HepG2 (cell line): ENCODE results near the gene ACER3. TPM values are rescaled to one million over a fixed set of nuclear protein-coding genes. Genes with fewer than 3 reads are reported as not detected.

Source experiments
- ATAC-seq: fragments of 200-7000 bp; cut with Tn5 transposase; 3 replicates; pipeline ENCODE4 v1.9.1; 2020; ENCODE audit warnings: mild to moderate bottlenecking, moderate library complexity
- BruUV-seq: library from RNA; stranded (reverse); fragments of 400-500 nt; replicated peaks from 2 replicates; lab custom pipeline; 2021; lab: Mats Ljungman, UMichigan
- CTCF ChIA-PET: fragments of 300-600 bp; formaldehyde crosslinking; extraction: SDS; loops from one replicate; lab custom pipeline; 2021; ENCODE audit warnings: low total read pairs, inconsistent platforms, low intra/inter-chr PET ratio; lab: Yijun Ruan, JAX
- POLR2A ChIA-PET: fragments of 350-600 bp; sonication (Branson Sonifier 250); formaldehyde crosslinking; loops from one replicate; lab custom pipeline; 2020; ENCODE audit warnings: antibody characterized with exemption, inconsistent platforms; lab: Yijun Ruan, JAX
- DNase-seq: peaks from one replicate; pipeline ENCODE4 v3.0.0-alpha.2; 2015; ENCODE audit warnings: low spot score
- FAIRE-seq: peaks from 3 replicates; lab custom pipeline; 2011; peaks lifted over from hg19 to GRCh38; lab: Jason Lieb, UNC
- H2AFZ ChIP-seq: one replicate; pipeline ENCODE4 v1.6.1; 2011; ENCODE audit warnings: low read length, inconsistent platforms
- H3K27ac ChIP-seq: fragments of 300-600 bp; 3 replicates; pipeline ENCODE4 v1.8.0; 2011; ENCODE audit warnings: mixed run types, mild to moderate bottlenecking, mixed read lengths, low read length, inconsistent platforms; ENCODE audit not compliant: insufficient read depth; ENCODE audit errors: extremely low read length
- H3K27me3 ChIP-seq, 2 experiments: fragments of 200-600 bp in 1 of 2; 2 replicates in 1 of 2; 3 replicates in 1 of 2; pipeline versions ENCODE4 v1.6.0 to v1.8.0; 2011; ENCODE audit warnings: low read length in 2 of 2, mild to moderate bottlenecking in 2 of 2, moderate library complexity in 2 of 2, inconsistent platforms in 1 of 2; ENCODE audit not compliant: insufficient read depth in 2 of 2, control insufficient read depth in 1 of 2
- H3K36me3 ChIP-seq, 2 experiments: fragments of 200-600 bp in 1 of 2; replicated peaks in 1 of 2; 2 replicates in 1 of 2; 3 replicates in 1 of 2; pipeline versions ENCODE4 v1.5.1 to v1.8.0; 2011; ENCODE audit warnings: low read length in 2 of 2, inconsistent platforms in 1 of 2; ENCODE audit not compliant: insufficient read depth in 2 of 2, control insufficient read depth in 1 of 2
- H3K4me1 ChIP-seq: 2 replicates; pipeline ENCODE4 v1.5.1; 2012; ENCODE audit warnings: low read length, inconsistent platforms; ENCODE audit not compliant: insufficient read depth
- H3K4me2 ChIP-seq: 2 replicates; pipeline ENCODE4 v1.6.0; 2011; ENCODE audit warnings: low read depth, low read length, inconsistent platforms
- H3K4me3 ChIP-seq, 3 experiments: fragments of 200-600 bp in 1 of 3; sonication (generic), shearing (Covaris generic) in 1 of 3; replicated peaks in 1 of 3; 2 replicates each; pipeline ENCODE4 v1.5.1; 2011 to 2016; ENCODE audit warnings: low read length in 3 of 3, inconsistent platforms in 2 of 3, low read depth in 2 of 3, mild to moderate bottlenecking in 2 of 3, control low read depth in 1 of 3, mixed read lengths in 1 of 3; ENCODE audit not compliant: insufficient read depth in 1 of 3
- H3K79me2 ChIP-seq: one replicate; pipeline ENCODE4 v1.6.1; 2011; ENCODE audit warnings: low read length, inconsistent platforms; ENCODE audit not compliant: insufficient read depth
- H3K9ac ChIP-seq: 2 replicates; pipeline ENCODE4 v1.6.0; 2011; ENCODE audit warnings: mild to moderate bottlenecking, low read depth, low read length, inconsistent platforms; ENCODE audit not compliant: insufficient read depth
- H3K9me3 ChIP-seq: 2 replicates; pipeline ENCODE4 v1.5.1; 2012; ENCODE audit warnings: mild to moderate bottlenecking, low read length
- H4K20me1 ChIP-seq: 2 replicates; pipeline ENCODE4 v1.6.0; 2011; ENCODE audit warnings: inconsistent platforms, mild to moderate bottlenecking, low read length, moderate library complexity; ENCODE audit not compliant: insufficient read depth
- ATF2 ChIP-seq: sonication (generic); formaldehyde crosslinking; IDR thresholded peaks from 2 replicates; pipeline ENCODE4 v1.4.0; 2020; ENCODE audit warnings: missing genetic modification reagents
- HIVEP1 ChIP-seq: sonication (generic); formaldehyde crosslinking; IDR thresholded peaks from 2 replicates; pipeline ENCODE4 v1.4.0; 2020; ENCODE audit warnings: mild to moderate bottlenecking, missing genetic modification reagents
- HNF1B ChIP-seq: sonication (generic); formaldehyde crosslinking; IDR thresholded peaks from 2 replicates; pipeline ENCODE4 v1.5.1; 2020; ENCODE audit warnings: mild to moderate bottlenecking, moderate library complexity, missing genetic modification reagents
- SP1 ChIP-seq, 2 experiments: fragments of 450-650 bp in 1 of 2; sonication (generic) in 1 of 2; formaldehyde crosslinking in 1 of 2; IDR thresholded peaks; 2 replicates each; pipeline versions ENCODE4 v1.4.0 to v1.6.1; 2016 to 2020; ENCODE audit warnings: missing genetic modification reagents in 1 of 2
- ZBTB1 ChIP-seq: sonication (generic); formaldehyde crosslinking; IDR thresholded peaks from 2 replicates; pipeline ENCODE4 v1.4.0; 2020; ENCODE audit warnings: missing genetic modification reagents, borderline replicate concordance
- ZNF558 ChIP-seq: sonication (generic); formaldehyde crosslinking; IDR thresholded peaks from 2 replicates; pipeline ENCODE4 v1.9.0; 2022; ENCODE audit warnings: mild to moderate bottlenecking, missing genetic modification reagents, borderline replicate concordance
- ZNF761 ChIP-seq: sonication (generic); formaldehyde crosslinking; conservative IDR thresholded peaks from 2 replicates; pipeline ENCODE4 v1.4.0; 2020; ENCODE audit warnings: mild to moderate bottlenecking, missing genetic modification reagents
- ZSCAN30 ChIP-seq: sonication (generic); formaldehyde crosslinking; IDR thresholded peaks from 2 replicates; pipeline ENCODE4 v1.5.0; 2020; ENCODE audit warnings: mild to moderate bottlenecking, missing genetic modification reagents
- WGBS: methylation state at CpG from one replicate; pipeline ENCODE4 v1.1.6; 2017; ENCODE audit warnings: low lambda C conversion rate; 5-methylcytosine and 5-hydroxymethylcytosine counted together
- in situ Hi-C: cut with HindIII; loops from 2 replicates; pipeline ENCODE4 v1.10.0; 2017; ENCODE audit warnings: low pct_unique_long_range_greater_than_20kb; ENCODE audit not compliant: extremely low pct_ligation_motif_present
- intact Hi-C: fragments of 100-400 bp; cut with micrococcal nuclease; formaldehyde crosslinking; loops from one replicate; pipeline ENCODE4 v1.10.0; 2022; ENCODE audit not compliant: unreplicated experiment
- polyA plus RNA-seq, 8 experiments: library from polyadenylated mRNA; depleted of rRNA in 3 of 8; stranded (reverse) in 7 of 8; unstranded in 1 of 8; fragments of >200 nt; fragmentation: Illumina TruSeq in 4 of 8; extraction: Trizol in 4 of 8; gene quantifications; 2 replicates each; pipeline versions ENCODE4 v1.2.1 to v1.2.3, GENCODE V29; 2011 to 2016; ENCODE audit warnings: low read depth in 4 of 8, missing spikeins in 1 of 8, mixed read lengths in 1 of 8; ENCODE audit not compliant: insufficient read depth in 1 of 8
- total RNA-seq, 5 experiments: library from RNA; depleted of rRNA; stranded (reverse); fragments of >200 nt; fragmentation: Illumina TruSeq; extraction: Trizol; gene quantifications; 2 replicates each; pipeline ENCODE4 v1.2.3, GENCODE V29; 2016; ENCODE audit warnings: low read depth in 1 of 5

The ACER3 gene
- total and polyA plus RNA-seq, 2 of the 13 experiments (the other 11 are each of a cell fraction or from before 2014, with no cell fraction given) = 6.0 to 9.8 TPM

DNA sequence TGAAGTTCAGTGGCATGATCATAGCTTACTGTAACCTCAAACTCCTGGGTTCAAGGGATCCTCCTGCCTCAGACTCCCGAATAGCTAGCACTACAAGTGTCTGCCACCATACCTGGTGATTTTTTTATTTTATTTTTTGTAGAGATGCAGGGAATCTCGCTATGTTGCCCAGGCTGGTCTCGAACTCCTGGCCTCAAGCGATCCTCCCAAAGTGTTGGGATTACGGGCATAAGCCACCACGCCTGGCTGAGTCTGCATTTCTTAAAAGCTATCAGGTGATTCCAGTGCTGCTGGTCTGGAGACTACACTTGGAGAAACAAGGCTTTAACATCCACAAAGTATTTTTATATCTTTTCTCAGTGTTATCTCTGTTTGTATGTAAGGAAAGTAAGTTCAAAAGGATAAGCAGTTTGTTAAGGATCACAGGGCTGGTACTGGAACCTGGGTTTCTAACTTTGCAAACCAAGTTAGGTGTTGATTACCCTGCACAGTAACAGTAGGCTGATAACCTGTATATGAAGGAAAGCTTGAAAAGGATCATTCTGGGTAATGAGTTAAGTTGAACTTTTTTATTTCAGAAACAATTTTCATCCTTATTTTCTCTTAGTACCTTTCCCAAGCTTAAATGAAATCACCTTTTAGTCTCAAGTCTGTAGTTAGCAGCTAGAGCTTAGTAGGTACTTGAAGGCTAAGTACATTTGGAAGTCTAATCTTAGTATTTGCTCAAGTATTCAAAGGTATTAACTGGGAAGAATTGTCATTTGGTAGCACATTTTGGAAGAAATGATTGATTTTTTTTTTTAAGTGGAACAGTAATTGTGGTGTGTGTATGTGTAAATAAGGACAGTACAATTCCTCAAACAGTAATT is 12.5 kb downstream of the ACER3 start:
- intact Hi-C loops (loop anchor here (10.0 kb wide), 1 partner anchor 1732 kb away; no protein-coding TSS in a partner anchor), in situ Hi-C loops (no loop called here)
- Histone ChIP-seq H3K9ac (no peak overlapping the region), H4K20me1 (no peaks in the 10 kb centered on the region), H3K4me3 (no peak overlapping the region), H3K4me2 (no peak overlapping the region), H3K79me2 (no peaks in the 10 kb centered on the region), H3K27me3 (no peaks in the 10 kb centered on the region), H2AFZ (no peak overlapping the region), H3K36me3 (no peaks in the 10 kb centered on the region), H3K27ac (no peak overlapping the region), H3K9me3 (no peaks in the 10 kb centered on the region)
- FAIRE-seq (no peak), DNase-seq (no peak), ATAC-seq (no peak)
- ChIA-PET POLR2A (no interaction called here), CTCF (no interaction called here)
- 89% methylated on average over 6 of the region's 6 CpGs for WGBS
- TF ChIP-seq ATF2 (no peak), HNF1B (CRISPR knock-in tag) (no peak), HIVEP1 (CRISPR knock-in tag) (no peak), ZBTB1 (no peak), SP1 (IDR thresholded peaks at IDR 0.05) (no peak), SP1 (CRISPR knock-in tag; IDR thresholded peaks at IDR 0.05) (no peak), ZSCAN30 (CRISPR knock-in tag) (no peak), ZNF558 (CRISPR knock-in tag) (no peak), ZNF761 (CRISPR knock-in tag) (no peak)
- TF ChIP-seq, all 625 proteins: peak for 0
- no peaks in the 10 kb centered on the region for H3K4me1 ChIP-seq
- BruUV-seq = no TSS peak
